ENCODE data around the gene WDR13. TPM values are rescaled to one million over a fixed set of nuclear protein-coding genes. Genes with fewer than 3 reads are reported as not detected.
A peak's percentile ranks its signal among the peaks of the same experiment; 100 is the strongest.
"Not testable (repeated sequence)": the region's sequence is repeated elsewhere in the genome, so short reads cannot be mapped to it uniquely, and the experiment has no call there.

The WDR13 gene
- 48.1 and 58.7 TPM in 2 replicates for total RNA-seq (2021)
- percentile 60 among the genes with signal in this experiment for Bru-seq, nascent RNA
- BruChase-seq, experiment 1, labeled RNA remaining after a 2-hour chase, result percentile 61 among the genes with signal in this experiment
- BruChase-seq, experiment 2, labeled RNA remaining after a 6-hour chase, result percentile 71 among the genes with signal in this experiment
- long read RNA-seq, full-length matches to known transcripts, result 67 of 97 reads
- long read RNA-seq, partial matches to known transcripts, result 8 of 97 reads
- long read RNA-seq, other reads (novel, unspliced or antisense), result 22 of 97 reads

GRCh38 chrX:48597353-48598264, at the start of gene WDR13:
Gene WDR13 (plus strand): TSS chrX:48597492. CDS start chrX:48597997, 505 bp downstream.
- no peaks in the 10 kb centered on the region for H3K9me3 ChIP-seq (ENCODE audit: low read depth, low read length, poor library complexity, severe bottlenecking)
- POLR2A ChIA-PET (ENCODE audit: low non-redundant PET), result interaction anchor here (0.5 to 0.7 kb wide), 2 partner anchors 70 to 73 kb away, joined by 6 to 8 read pairs; no protein-coding TSS in a partner anchor
- CTCF ChIA-PET, result interaction anchor here (0.7 kb wide), 1 partner anchor 314 kb away, joined by 4 read pairs; the partner anchor contains the start of gene SLC35A2
- no peaks in the 10 kb centered on the region for H3K4me1 ChIP-seq (ENCODE audit: insufficient read depth, low read length, poor library complexity, severe bottlenecking)
- BruUV-seq (replicated peaks), result TSS peak; percentile 41
- H3K27me3 ChIP-seq (replicated peaks; ENCODE audit: insufficient read depth, low read depth, low read length, poor library complexity), result no peaks in the 10 kb centered on the region
- H3K36me3 ChIP-seq (ENCODE audit: insufficient read depth, low read length, poor library complexity, severe bottlenecking), result peaks cover 18% of the 10 kb centered on the region
- intact Hi-C loops (cut with micrococcal nuclease; ENCODE audit: unreplicated experiment), result loop anchor here (5.0 kb wide), 1 partner anchor 320 kb away; the partner anchor contains the start of gene PIM2
- peak within 1 kb of the TSS; percentile 69 for H3K4me3 ChIP-seq (ENCODE audit: low read depth, low read length, poor library complexity, severe bottlenecking)
- H3K27ac ChIP-seq (ENCODE audit: low read depth, low read length, poor library complexity, severe bottlenecking), result peak within 1 kb of the TSS; percentile 96
- peak; percentile 94 for DNase-seq (ENCODE audit: low spot score)
- no peak for TF ChIP-seq EZH2 (IDR thresholded peaks at IDR 0.05; ENCODE audit: borderline replicate concordance, low read depth, low read length, poor library complexity, severe bottlenecking)
- TF ChIP-seq, protein P1, sequence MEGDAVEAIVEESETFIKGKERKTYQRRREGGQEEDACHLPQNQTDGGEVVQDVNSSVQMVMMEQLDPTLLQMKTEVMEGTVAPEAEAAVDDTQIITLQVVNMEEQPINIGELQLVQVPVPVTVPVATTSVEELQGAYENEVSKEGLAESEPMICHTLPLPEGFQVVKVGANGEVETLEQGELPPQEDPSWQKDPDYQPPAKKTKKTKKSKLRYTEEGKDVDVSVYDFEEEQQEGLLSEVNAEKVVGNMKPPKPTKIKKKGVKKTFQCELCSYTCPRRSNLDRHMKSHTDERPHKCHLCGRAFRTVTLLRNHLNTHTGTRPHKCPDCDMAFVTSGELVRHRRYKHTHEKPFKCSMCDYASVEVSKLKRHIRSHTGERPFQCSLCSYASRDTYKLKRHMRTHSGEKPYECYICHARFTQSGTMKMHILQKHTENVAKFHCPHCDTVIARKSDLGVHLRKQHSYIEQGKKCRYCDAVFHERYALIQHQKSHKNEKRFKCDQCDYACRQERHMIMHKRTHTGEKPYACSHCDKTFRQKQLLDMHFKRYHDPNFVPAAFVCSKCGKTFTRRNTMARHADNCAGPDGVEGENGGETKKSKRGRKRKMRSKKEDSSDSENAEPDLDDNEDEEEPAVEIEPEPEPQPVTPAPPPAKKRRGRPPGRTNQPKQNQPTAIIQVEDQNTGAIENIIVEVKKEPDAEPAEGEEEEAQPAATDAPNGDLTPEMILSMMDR (conservative IDR thresholded peaks at IDR 0.05; ENCODE audit: low read depth, low read length), result no peak

- no peaks in the 10 kb centered on the region for H3K27me3 ChIP-seq (replicated peaks; ENCODE audit: insufficient read depth, low read depth, low read length, poor library complexity)
- ChIA-PET CTCF (no interaction called here), POLR2A (ENCODE audit: low non-redundant PET) (no interaction called here)
- H3K36me3 ChIP-seq (ENCODE audit: insufficient read depth, low read length, poor library complexity, severe bottlenecking), result no peaks in the 10 kb centered on the region
- no peak for TF ChIP-seq EZH2 (IDR thresholded peaks at IDR 0.05; ENCODE audit: borderline replicate concordance, low read depth, low read length, poor library complexity, severe bottlenecking)
- TF ChIP-seq, protein P1 (conservative IDR thresholded peaks at IDR 0.05; ENCODE audit: low read depth, low read length), result no peak
- intact Hi-C loops (cut with micrococcal nuclease; ENCODE audit: unreplicated experiment), result no loop called here
- BruUV-seq (replicated peaks), result no TSS peak
- H3K27ac ChIP-seq (ENCODE audit: low read depth, low read length, poor library complexity, severe bottlenecking), result no peak overlapping the region
- DNase-seq (ENCODE audit: low spot score), result no peak
- no peaks in the 10 kb centered on the region for H3K9me3 ChIP-seq (ENCODE audit: low read depth, low read length, poor library complexity, severe bottlenecking)
- H3K4me1 ChIP-seq (ENCODE audit: insufficient read depth, low read length, poor library complexity, severe bottlenecking), result no peaks in the 10 kb centered on the region
- H3K4me3 ChIP-seq (ENCODE audit: low read depth, low read length, poor library complexity, severe bottlenecking), result no peak overlapping the region
Observed at GRCh38 chrX:48548871-48549270, 48.4 kb upstream of the WDR13 start.

DNA sequence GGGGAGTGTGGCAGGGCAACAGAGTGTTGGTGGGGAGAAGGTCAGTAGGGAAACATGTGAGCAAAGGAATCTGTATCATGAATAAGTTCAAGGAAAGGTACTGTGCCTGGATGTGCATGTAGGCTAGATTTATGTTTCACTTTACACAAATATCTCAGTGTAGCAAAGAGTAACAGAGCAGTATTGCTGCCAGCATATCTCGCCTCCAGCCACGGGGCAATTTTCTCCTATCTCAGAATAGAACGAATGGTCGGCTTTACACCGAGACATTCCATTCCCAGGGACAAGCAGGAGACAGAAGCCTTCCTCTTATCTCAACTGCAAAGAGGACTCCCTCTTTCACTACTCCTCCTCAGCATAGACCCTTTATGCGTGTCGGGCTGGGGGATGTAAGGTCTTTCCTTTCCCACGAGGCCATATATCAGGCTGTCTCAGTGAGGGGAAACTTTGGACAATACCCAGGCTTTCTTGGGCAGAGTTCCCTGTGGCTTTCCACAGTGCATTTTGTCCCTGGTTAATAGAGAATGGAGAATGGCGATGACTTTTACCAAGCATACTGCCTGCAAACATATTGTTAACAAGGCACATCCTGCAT, 41.5 kb upstream of the WDR13 start:
- H3K9me3 ChIP-seq (ENCODE audit: low read depth, low read length, poor library complexity, severe bottlenecking); H3K36me3 ChIP-seq (ENCODE audit: insufficient read depth, low read length, poor library complexity, severe bottlenecking); H3K27ac ChIP-seq (ENCODE audit: low read depth, low read length, poor library complexity, severe bottlenecking); DNase-seq (ENCODE audit: low spot score); BruUV-seq (replicated peaks); H3K4me3 ChIP-seq (ENCODE audit: low read depth, low read length, poor library complexity, severe bottlenecking); POLR2A ChIA-PET (ENCODE audit: low non-redundant PET); intact Hi-C loops (cut with micrococcal nuclease; ENCODE audit: unreplicated experiment); H3K27me3 ChIP-seq (replicated peaks; ENCODE audit: insufficient read depth, low read depth, low read length, poor library complexity); CTCF ChIA-PET; H3K4me1 ChIP-seq (ENCODE audit: insufficient read depth, low read length, poor library complexity, severe bottlenecking): not testable (repeated sequence)
